CD4-positive, alpha-beta memory T cell (primary cell): ENCODE data around the gene CD8B. TPM values are rescaled to one million over a fixed set of nuclear protein-coding genes. Genes with fewer than 3 reads are reported as not detected.

Experiments used
- CTCF ChIA-PET: fragments of 350-600 bp; sonication (Branson Sonifier 250); formaldehyde crosslinking; loops from one replicate; lab custom pipeline; 2021; ENCODE audit warnings: inconsistent platforms; ENCODE audit not compliant: partially characterized antibody; lab: Charles Lee
- POLR2A ChIA-PET: fragments of 350-600 bp; sonication (Branson Sonifier 250); formaldehyde crosslinking; loops from one replicate; lab custom pipeline; 2021; ENCODE audit not compliant: partially characterized antibody; lab: Charles Lee
- DNase-seq, 5 donors: peaks; one replicate each; pipeline versions ENCODE4 v3.0.0 to v3.0.0-alpha.2; 2020 to 2022; ENCODE audit warnings: mixed read lengths in 1 of 5
- H3K27ac ChIP-seq: one replicate; pipeline ENCODE4 v1.7.0; 2013; ENCODE audit warnings: low read depth, low read length
- H3K27me3 ChIP-seq: 2 replicates; pipeline ENCODE4 v1.7.0; 2013; ENCODE audit warnings: mild to moderate bottlenecking, low read length, moderate library complexity; ENCODE audit not compliant: insufficient read depth
- H3K36me3 ChIP-seq: 2 replicates; pipeline ENCODE4 v1.7.0; 2013; ENCODE audit warnings: mild to moderate bottlenecking, low read length, moderate library complexity; ENCODE audit not compliant: insufficient read depth
- H3K4me1 ChIP-seq: 2 replicates; pipeline ENCODE4 v1.7.0; 2013; ENCODE audit warnings: mild to moderate bottlenecking, low read length, moderate library complexity; ENCODE audit not compliant: insufficient read depth
- H3K4me3 ChIP-seq, 2 donors: one replicate each; pipeline ENCODE4 v1.7.0; 2013; ENCODE audit warnings: low read length in 2 of 2, mild to moderate bottlenecking in 1 of 2
- H3K9me3 ChIP-seq, 2 donors: one replicate each; pipeline ENCODE4 v1.7.0; 2013; ENCODE audit warnings: low read length in 2 of 2, control low read depth in 1 of 2; ENCODE audit not compliant: control insufficient read depth in 1 of 2
- H3K27ac Mint-ChIP-seq, 7 donors: one replicate each; pipeline ENCODE4 v1.8.0; 2020 to 2021; ENCODE audit warnings: mixed read lengths in 7 of 7, mild to moderate bottlenecking in 6 of 7, inconsistent platforms in 3 of 7, moderate library complexity in 3 of 7
- H3K27me3 Mint-ChIP-seq, 2 donors: one replicate each; pipeline ENCODE4 v1.8.0; 2020 to 2021; ENCODE audit warnings: mixed read lengths in 2 of 2
- H3K36me3 Mint-ChIP-seq, 2 donors: one replicate each; pipeline ENCODE4 v1.8.0; 2020 to 2021; ENCODE audit warnings: mixed read lengths in 2 of 2, inconsistent platforms in 1 of 2, mild to moderate bottlenecking in 1 of 2
- H3K4me1 Mint-ChIP-seq, 4 donors: one replicate each; pipeline ENCODE4 v1.8.0; 2020 to 2021; ENCODE audit warnings: mixed read lengths in 4 of 4, mild to moderate bottlenecking in 1 of 4
- H3K4me3 Mint-ChIP-seq, 8 donors: one replicate each; pipeline ENCODE4 v1.8.0; 2020 to 2021; ENCODE audit warnings: mixed read lengths in 8 of 8, mild to moderate bottlenecking in 7 of 8, moderate library complexity in 6 of 8, inconsistent platforms in 3 of 8
- H3K9me3 Mint-ChIP-seq, 8 donors: one replicate each; pipeline ENCODE4 v1.8.0; 2020 to 2021; ENCODE audit warnings: mixed read lengths in 8 of 8, mild to moderate bottlenecking in 5 of 8, inconsistent platforms in 3 of 8, moderate library complexity in 1 of 8
- intact Hi-C: fragments of 100-400 bp; cut with micrococcal nuclease; formaldehyde crosslinking; loops from one replicate; pipeline ENCODE4 v1.15.1; 2023
- polyA plus RNA-seq, 2 donors: library from polyadenylated mRNA; unstranded; fragments of 300-500 nt; fragmentation: Illumina TruSeq; gene quantifications; one replicate each; pipeline ENCODE4 v1.2.3, GENCODE V29; 2021
- total RNA-seq, 2 experiments: library from RNA; stranded (reverse); gene quantifications; one replicate each; pipeline ENCODE4 v1.2.3, GENCODE V29; 2021

Gene CD8B
- total and polyA plus RNA-seq, 4 experiments from 2014 or later = 0.22 to 1.1 (median 0.59) TPM

GRCh38 chr2:86793752-86794151 is 67.9 kb downstream of the CD8B start:
- peaks cover 7 to 26% of the 10 kb centered on the region in 2 donors for H3K36me3 Mint-ChIP-seq
- ChIA-PET POLR2A (no interaction called here), CTCF (no interaction called here)
- Histone ChIP-seq H3K4me1 (peaks cover 19% of the 10 kb centered on the region), H3K27me3 (peaks cover 29% of the 10 kb centered on the region), H3K27ac (no peak overlapping the region), H3K36me3 (no peaks in the 10 kb centered on the region), H3K9me3 (peaks cover 0 to 11% of the 10 kb centered on the region in 2 donors), H3K4me3 (no peak overlapping the region)
- peaks cover 12 to 27% (median 20%) of the 10 kb centered on the region in 4 donors for H3K4me1 Mint-ChIP-seq
- intact Hi-C loops = no loop called here
- H3K27ac Mint-ChIP-seq = no peak overlapping the region
- peaks cover 47 to 58% of the 10 kb centered on the region in 2 donors for H3K27me3 Mint-ChIP-seq
- no peak overlapping the region for H3K4me3 Mint-ChIP-seq
- peaks cover 7 to 43% (median 35%) of the 10 kb centered on the region in 8 donors for H3K9me3 Mint-ChIP-seq
- no peak for DNase-seq

- Histone ChIP-seq H3K4me3 (peak overlapping the region in 1 of 2 donors; percentile 24), H3K4me1 (peaks cover 19% of the 10 kb centered on the region), H3K9me3 (peaks cover 0 to 5% of the 10 kb centered on the region in 2 donors), H3K36me3 (no peaks in the 10 kb centered on the region), H3K27me3 (peaks cover 29% of the 10 kb centered on the region), H3K27ac (no peak overlapping the region)
- DNase-seq = no peak
- Mint-ChIP-seq H3K27ac (no peak overlapping the region), H3K27me3 (peaks cover 56 to 63% of the 10 kb centered on the region in 2 donors), H3K9me3 (peaks cover 3 to 24% (median 19%) of the 10 kb centered on the region in 8 donors), H3K36me3 (peaks cover 3 to 18% of the 10 kb centered on the region in 2 donors), H3K4me1 (peaks cover 12 to 31% (median 21%) of the 10 kb centered on the region in 4 donors), H3K4me3 (peak overlapping the region; percentile 76 to 91 (median 82))
- intact Hi-C loops = no loop called here
- POLR2A ChIA-PET = interaction anchor here (1.2 kb wide), 1 partner anchor 16 kb away, joined by 4 read pairs; no protein-coding TSS in a partner anchor
- CTCF ChIA-PET = no interaction called here
These were observed 70.1 kb downstream of the CD8B start for GRCh38 chr2:86791573-86791972.

- Histone ChIP-seq H3K36me3 (no peaks in the 10 kb centered on the region), H3K4me1 (peaks cover 19% of the 10 kb centered on the region), H3K4me3 (peak within 1 kb of the TSS in 1 of 2 donors; percentile 24), H3K27ac (no peak within 1 kb of the TSS), H3K27me3 (peaks cover 29% of the 10 kb centered on the region), H3K9me3 (no peaks in the 10 kb centered on the region)
- Mint-ChIP-seq H3K4me1 (peaks cover 12 to 31% (median 21%) of the 10 kb centered on the region in 4 donors), H3K9me3 (peaks cover 3 to 17% (median 13%) of the 10 kb centered on the region in 8 donors), H3K27ac (peak within 1 kb of the TSS in 4 of 7 donors; percentile 31 to 73 (median 48)), H3K27me3 (peaks cover 56 to 60% of the 10 kb centered on the region in 2 donors), H3K36me3 (peaks cover 3 to 12% of the 10 kb centered on the region in 2 donors), H3K4me3 (peak within 1 kb of the TSS; percentile 80 to 91 (median 82))
- ChIA-PET POLR2A (interaction anchor here (1.2 kb wide), 1 partner anchor 17 kb away, joined by 4 read pairs; no protein-coding TSS in a partner anchor), CTCF (no interaction called here)
- DNase-seq = peak in 1 of 5 donors; percentile 15
- intact Hi-C loops = no loop called here
These were observed 70.8 kb downstream of the CD8B start, which contains the start of gene CD8A for GRCh38 chr2:86790676-86791572. CD8A (minus strand) TSS chr2:86790913; CDS start chr2:86790825, 88 bp downstream.

- ChIA-PET CTCF (no interaction called here), POLR2A (no interaction called here)
- Mint-ChIP-seq H3K9me3 (peaks cover 2 to 10% (median 6%) of the 10 kb centered on the region in 8 donors), H3K27ac (no peak overlapping the region), H3K36me3 (peaks cover 2 to 9% of the 10 kb centered on the region in 2 donors), H3K4me1 (peaks cover 12 to 31% (median 21%) of the 10 kb centered on the region in 4 donors), H3K4me3 (peak overlapping the region; percentile 69 to 84 (median 80)), H3K27me3 (peaks cover 53% of the 10 kb centered on the region in 2 donors)
- Histone ChIP-seq H3K36me3 (no peaks in the 10 kb centered on the region), H3K9me3 (no peaks in the 10 kb centered on the region), H3K4me3 (no peak overlapping the region), H3K4me1 (peaks cover 19% of the 10 kb centered on the region), H3K27me3 (peaks cover 26% of the 10 kb centered on the region), H3K27ac (no peak overlapping the region)
- intact Hi-C loops = no loop called here
- DNase-seq = no peak
These were observed 71.5 kb downstream of the CD8B start for GRCh38 chr2:86790134-86790675.

GRCh38 chr2:86789687-86790133 is 72.0 kb downstream of the CD8B start:
- H3K27ac ChIP-seq = no peak overlapping the region
- POLR2A ChIA-PET = no interaction called here

GRCh38 chr2:86788881-86789686 is 72.6 kb downstream of the CD8B start:
- no peaks in the 10 kb centered on the region for H3K36me3 Mint-ChIP-seq
- peaks cover 42 to 43% of the 10 kb centered on the region in 2 donors for H3K27me3 Mint-ChIP-seq

More at GRCh38 chr2:86789687-86790133, 72.0 kb downstream of the CD8B start:
- Histone ChIP-seq H3K36me3 (no peaks in the 10 kb centered on the region), H3K4me1 (peaks cover 19% of the 10 kb centered on the region), H3K27me3 (peaks cover 22% of the 10 kb centered on the region), H3K9me3 (no peaks in the 10 kb centered on the region), H3K4me3 (no peak overlapping the region)
- Mint-ChIP-seq H3K4me1 (peaks cover 12 to 26% (median 19%) of the 10 kb centered on the region in 4 donors), H3K36me3 (peaks cover 0 to 4% of the 10 kb centered on the region in 2 donors), H3K27ac (no peak overlapping the region), H3K27me3 (peaks cover 48% of the 10 kb centered on the region in 2 donors), H3K4me3 (peak overlapping the region; percentile 10 to 84 (median 80)), H3K9me3 (peaks cover 0 to 6% (median 2%) of the 10 kb centered on the region in 8 donors)
- intact Hi-C loops = no loop called here
- CTCF ChIA-PET = no interaction called here
- no peak for DNase-seq

More at GRCh38 chr2:86788881-86789686, 72.6 kb downstream of the CD8B start:
- H3K4me1 ChIP-seq = peaks cover 19% of the 10 kb centered on the region
- Mint-ChIP-seq H3K4me1 (peaks cover 12 to 28% (median 20%) of the 10 kb centered on the region in 4 donors), H3K9me3 (peaks cover 0 to 2% (median 0%) of the 10 kb centered on the region in 8 donors), H3K4me3 (peak overlapping the region in 2 of 8 donors; percentile 13 to 21), H3K27ac (no peak overlapping the region)
- peaks cover 18% of the 10 kb centered on the region for H3K27me3 ChIP-seq
- no peak overlapping the region for H3K27ac ChIP-seq
- no peak for DNase-seq
- CTCF ChIA-PET = no interaction called here
- no peak overlapping the region for H3K4me3 ChIP-seq
- POLR2A ChIA-PET = no interaction called here
- H3K36me3 ChIP-seq = no peaks in the 10 kb centered on the region
- H3K9me3 ChIP-seq = no peaks in the 10 kb centered on the region
- intact Hi-C loops = no loop called here
